Mammary epithelial cell (primary cell): ENCODE results near the gene M1AP.

ENCODE experiments used
- CTCF ChIP-seq, 2 donors: IDR thresholded peaks in 1 of 2; conservative IDR thresholded peaks in 1 of 2; 2 replicates each; pipeline ENCODE4 v1.5.1; 2011 to 2012; ENCODE audit warnings: inconsistent platforms in 2 of 2, low read length in 2 of 2, mild to moderate bottlenecking in 2 of 2, control low read depth in 1 of 2, low read depth in 1 of 2; ENCODE audit not compliant: insufficient read depth in 1 of 2; ENCODE audit errors: extremely low read depth in 1 of 2
- EZH2 ChIP-seq: IDR thresholded peaks from 2 replicates; pipeline ENCODE4 v1.6.1; 2012; ENCODE audit warnings: low read length, inconsistent platforms, borderline replicate concordance

GRCh38 chr2:74690571-74690970 is 42.4 kb upstream of the M1AP start:
- TF ChIP-seq CTCF (conservative IDR thresholded peaks at IDR 0.05 in 1 of 2, IDR thresholded peaks at IDR 0.05 in 1 of 2; ENCODE audit: extremely low read depth in 1 of 2, insufficient read depth in 1 of 2, low read depth in 1 of 2, low read length in 2 of 2) = peak; percentile 86 to 88
- no peak for TF ChIP-seq EZH2
